HG03575 (cell line): ENCODE measurements around the gene FOXI2.

Experiments used
- ATAC-seq: cut with Tn5 transposase; IDR thresholded peaks from one replicate; pipeline ENCODE4 v1.9.1; 2021; ENCODE audit not compliant: unreplicated experiment, insufficient number of reproducible peaks, low FRiP score; ENCODE audit errors: extremely low read depth

Gene FOXI2

DNA sequence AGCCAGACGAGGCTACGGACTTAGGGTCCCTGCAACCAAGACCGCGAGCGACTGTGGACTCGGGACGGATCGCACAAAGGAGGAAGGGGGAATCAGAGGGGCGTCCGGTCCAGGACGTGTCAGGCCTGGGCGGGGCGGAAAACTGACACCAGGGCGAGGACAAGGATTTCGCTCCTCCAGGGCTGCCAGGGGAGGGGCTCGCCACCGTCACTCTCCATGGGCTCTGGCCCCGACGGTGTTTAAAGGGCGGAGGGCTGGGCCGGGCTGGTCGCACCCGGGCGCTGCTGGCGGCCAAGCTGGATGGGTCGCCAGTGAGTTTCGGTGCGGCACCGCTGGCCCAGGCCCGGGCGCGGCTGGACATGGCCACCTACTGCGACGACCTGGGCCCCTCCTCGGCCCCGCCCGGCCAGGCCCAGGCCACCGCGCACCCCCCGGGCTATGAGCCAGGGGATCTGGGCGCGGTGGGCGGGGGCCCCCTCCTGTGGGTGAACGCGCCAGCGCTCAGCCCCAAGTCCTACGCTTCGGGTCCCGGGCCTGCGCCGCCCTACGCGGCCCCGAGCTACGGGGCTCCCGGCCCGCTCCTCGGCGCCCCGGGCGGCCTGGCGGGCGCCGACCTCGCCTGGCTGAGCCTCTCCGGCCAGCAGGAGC, at the start of gene FOXI2:
TSS of gene FOXI2 (plus strand) at position 271 of the 648 bp plus-strand sequence. CDS start at position 360, 89 bp downstream.
- ATAC-seq, result no peak

DNA sequence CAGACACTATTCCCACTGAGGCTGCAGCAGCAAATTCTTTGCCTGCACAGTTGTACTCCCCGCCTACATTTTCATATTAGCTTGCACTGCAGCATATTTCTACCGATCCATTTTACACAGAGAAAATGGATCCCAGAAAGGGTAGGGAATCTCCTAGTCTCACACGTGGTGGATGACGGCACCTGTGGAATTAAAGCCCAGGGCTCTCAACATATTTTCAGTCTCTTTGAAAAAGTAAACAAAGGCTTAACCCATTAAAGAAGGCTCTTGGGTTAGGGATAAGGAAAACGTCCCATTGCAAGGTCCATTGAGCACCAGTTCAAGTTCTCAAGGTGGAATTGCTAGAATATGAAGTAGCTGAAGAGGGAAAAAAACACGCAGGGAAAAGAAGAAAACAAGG, 49.4 kb upstream of the FOXI2 start:
- no peak for ATAC-seq

DNA sequence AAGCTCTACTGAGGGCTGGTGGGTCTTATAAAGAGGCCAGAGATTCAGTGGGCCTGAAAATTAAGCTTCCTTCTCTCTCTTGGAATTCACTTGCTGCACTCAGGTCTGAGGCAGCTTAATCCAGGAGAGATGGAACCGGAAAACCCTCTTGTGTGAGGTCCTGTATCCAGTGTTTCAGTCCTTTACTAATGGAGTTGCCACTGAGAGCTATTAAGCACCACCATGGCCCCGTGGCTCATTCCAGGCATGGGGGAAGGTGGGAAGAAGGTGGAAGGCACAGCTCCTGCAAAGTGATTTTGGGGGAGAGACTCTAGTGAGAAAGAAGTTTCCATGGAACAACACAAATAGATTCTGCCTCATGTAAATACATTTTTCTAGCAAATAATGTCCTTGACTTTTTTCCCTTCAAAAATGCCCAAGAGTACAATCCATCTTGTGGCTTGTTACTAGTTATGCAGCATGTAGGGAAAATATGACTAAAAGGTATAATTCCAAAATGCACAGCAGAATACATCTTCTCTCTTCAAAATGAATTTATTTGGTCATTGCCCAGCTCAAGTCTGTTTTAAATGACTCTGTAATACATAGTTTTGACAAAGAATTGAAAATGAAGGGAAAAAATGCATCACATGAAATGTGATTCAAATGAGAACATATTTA, 46.7 kb upstream of the FOXI2 start:
- no peak for ATAC-seq

DNA sequence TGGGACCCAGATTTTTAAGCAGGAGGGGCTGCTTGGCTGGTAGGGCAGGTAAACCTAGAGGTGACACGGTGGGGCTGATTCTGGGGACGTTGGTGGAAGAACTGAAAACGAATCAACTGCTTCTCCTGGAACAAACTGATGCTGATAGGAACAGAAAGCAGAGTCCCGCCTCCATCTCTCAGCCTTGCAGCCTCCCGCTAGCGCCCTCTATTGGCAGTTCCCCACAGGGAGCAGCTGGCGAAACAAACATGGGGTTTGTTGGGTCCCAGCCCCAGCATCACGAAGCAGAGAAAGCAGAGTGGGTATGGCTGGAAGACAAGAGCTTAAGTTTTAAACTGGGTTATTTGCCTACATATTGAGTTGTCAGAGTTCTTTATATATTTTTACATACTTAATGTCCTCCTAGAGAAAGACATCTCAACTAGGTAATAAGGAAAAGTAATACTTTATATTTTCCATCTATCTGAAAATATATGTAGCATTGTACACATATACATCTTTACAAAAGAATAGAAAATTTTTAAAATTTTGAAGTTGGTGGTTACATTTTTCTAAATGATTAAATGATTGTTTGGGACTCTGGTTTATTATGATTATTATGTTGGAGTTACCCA, 42.3 kb upstream of the FOXI2 start:
- no peak for ATAC-seq

DNA sequence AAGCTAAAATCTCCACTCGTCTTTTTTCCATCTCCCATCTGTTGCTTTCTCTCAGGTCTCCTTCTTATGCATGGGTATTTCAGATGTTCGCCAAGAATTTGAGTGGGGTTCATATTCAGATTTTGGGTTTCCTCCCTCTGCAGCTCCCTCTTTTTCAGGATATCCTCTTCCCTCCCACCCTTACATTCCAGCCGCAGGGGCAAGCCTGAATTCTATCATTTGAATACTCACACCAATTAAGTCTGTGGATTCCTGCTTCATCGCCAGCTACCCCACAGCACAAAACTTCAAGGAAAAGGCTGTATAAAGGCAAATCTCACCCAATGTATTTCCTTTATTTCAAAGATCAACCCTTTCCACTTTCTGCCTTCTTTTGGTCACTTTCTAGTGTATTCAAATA, 41.6 kb upstream of the FOXI2 start:
- no peak for ATAC-seq

DNA sequence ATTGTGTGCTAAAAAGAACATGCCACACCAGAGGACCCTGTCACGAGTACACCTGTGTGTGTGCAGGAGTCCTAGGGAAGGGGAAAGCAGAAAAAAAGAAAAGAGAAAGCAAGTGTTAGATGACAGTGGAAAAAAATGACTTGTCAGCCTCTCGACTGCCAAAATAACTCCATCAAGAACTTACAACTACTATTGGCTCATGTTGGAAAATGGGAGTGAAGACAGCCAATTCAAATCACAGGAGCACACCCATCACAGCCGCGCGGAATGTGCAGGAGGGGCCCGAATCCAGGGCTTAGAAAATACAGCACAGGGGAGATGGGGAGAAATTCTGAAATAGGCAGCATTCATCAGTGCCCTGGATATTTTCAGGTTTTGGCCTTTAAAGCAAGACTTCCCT, 38.1 kb upstream of the FOXI2 start:
- ATAC-seq, result no peak

DNA sequence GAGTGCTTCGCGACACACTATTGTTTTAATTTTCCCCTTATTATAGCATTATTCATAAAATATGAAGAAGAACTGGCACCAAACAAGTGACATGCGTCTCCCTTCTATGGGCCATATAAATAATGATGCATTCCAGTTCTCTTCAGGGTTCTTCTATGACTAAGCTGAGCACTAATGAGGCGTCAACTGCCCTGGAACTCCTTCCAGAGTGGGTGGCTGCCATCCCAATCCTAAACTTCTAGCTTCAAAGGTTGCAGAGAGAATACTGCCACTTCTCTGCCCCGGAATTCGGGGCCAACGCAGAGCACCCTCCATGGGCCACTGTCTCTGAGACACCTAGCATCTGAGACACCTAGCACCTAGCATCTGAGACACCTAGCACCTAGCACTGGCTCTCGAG, 37.7 kb upstream of the FOXI2 start:
- no peak for ATAC-seq

DNA sequence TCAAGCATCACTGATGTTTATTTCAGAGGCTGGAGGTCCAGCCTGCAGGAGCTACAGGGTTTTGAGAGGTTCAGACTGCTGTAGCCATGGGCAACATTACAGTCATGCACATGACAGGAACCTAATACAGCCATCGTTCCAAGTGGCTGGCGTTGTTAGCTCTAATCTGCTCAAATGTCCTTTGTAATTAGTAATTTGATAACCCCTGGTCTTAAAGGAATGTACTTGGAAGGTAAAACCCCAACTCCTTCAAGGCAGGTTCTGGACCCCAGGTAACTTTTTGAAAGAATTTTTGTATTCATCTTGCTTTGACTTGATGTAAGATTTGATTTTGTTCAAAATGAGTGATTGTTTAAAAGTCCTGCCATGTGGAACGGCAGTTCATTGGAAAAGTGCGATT, 34.7 kb upstream of the FOXI2 start:
- ATAC-seq, result no peak

DNA sequence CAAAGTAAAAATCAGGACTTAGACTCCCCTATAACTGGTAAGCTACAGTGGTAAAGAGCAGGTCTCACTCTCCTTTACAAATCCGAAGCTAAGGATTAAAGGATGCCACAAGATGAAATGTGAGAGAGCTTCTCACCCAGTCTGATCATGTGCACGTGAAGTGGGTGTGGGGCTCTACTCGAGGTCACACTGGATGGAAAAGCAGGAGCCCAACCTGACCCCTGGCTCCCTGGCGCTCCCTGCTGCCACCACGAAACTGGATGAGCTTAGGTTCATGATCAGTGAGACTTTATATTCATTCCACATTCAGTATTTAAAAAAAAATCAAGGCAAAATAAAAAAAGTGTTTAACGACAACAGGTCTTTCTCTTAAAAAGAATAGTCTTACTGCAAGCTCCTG, 21.7 kb upstream of the FOXI2 start:
- no peak for ATAC-seq

DNA sequence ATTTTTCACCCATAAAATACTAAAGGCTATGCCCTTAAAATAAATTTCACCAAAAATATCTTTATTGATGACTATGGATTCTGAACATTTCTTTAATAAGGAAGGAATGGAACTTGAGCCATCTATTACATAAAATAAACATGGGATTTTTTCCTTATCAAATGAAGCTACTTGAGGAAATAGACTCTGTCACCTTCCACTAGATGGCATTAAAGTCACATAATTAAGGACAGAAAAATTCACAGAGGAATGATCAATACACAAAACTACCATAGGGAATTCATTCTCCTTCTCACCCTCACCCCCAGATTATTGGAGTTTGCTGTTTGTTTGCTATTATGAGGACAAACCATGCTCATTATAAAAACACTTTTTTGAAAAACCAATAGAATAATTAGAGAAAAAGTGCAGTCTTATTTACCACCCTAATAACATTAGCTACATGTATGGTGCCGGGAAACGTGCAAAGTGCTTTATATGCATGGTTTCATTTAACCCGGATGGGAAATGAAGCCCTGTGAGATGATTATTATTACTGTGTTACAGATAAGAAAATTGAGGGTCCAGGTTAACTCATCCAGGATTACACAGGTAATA, 21.1 kb upstream of the FOXI2 start:
- no peak for ATAC-seq

DNA sequence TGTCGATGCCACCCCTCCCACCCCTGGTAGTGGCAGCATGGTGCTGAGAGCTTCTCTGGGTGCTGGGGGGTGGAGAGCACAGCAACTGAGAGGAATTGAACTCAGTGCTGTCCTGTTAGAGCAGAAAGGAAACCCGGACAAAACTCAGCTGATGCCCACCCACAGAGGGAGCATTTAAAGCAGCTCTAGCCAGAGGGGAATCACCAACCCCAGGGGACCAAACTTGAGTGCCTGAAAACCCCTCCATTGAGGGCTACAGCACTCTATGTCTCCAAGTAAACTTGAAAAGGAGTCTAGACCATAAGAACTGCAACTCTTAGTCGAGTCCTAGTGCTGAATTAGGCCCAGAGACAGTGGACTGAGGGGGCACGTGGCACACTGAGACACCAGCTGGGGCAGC, 16.8 kb upstream of the FOXI2 start:
- no peak for ATAC-seq

DNA sequence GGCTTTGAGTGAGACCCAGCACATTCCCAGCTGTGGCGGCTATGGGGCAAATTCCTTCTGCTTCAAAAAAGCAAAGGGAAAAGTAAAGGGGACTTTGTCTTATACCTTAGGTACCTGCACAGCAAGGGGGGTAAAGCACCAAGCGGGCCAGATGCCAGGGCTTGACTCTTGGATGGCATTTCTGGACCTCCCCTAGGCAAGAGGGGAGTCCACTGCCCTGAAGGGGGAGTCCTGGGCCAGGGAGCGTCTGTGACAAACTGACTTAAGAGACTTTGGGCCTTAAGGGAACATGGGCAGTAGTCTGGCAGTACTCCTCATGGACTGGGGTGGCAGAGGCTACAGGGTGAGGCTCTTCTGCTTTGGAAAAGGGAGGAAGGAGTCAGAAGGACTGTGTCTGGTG, 16.1 kb upstream of the FOXI2 start:
- no peak for ATAC-seq

DNA sequence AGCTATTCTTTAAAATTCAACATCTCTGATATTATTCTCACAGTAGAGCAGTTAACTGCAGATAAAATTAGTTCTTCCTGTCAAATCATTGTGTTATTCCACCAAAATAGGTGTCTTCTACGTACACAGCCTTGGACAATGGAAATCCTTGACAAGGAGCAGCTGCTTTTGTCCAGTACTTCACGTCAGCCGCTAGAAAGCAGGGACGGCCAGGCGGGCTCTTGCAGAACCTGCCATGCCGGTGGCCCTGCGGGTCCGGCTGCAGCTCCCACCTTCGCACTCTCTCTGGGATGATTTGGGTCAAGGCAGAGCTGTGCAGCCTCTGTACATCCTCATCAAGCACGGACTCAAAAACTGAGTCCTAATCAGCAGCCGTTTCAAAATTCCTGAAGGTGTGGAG, 2.2 kb upstream of the FOXI2 start:
- no peak for ATAC-seq

DNA sequence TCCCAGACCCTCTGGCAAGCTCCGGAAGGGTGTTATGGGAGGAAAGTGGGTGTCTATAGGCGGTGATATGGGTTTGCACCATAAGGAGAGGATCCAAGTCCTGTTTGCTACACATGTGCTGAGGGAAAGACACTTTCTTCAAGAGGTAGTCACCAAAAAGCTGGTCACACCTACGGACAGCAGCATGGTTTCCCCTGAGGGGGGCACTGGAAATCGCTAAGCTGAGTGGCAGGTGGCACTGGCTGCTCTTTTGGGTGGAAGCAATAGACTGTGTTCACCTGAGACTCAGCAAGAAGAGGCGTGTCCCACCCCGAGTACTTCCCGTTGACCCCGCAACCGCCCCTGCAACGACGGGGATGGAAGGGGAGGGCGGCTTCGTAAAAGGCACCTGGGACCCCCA, 1.8 kb upstream of the FOXI2 start:
- no peak for ATAC-seq

DNA sequence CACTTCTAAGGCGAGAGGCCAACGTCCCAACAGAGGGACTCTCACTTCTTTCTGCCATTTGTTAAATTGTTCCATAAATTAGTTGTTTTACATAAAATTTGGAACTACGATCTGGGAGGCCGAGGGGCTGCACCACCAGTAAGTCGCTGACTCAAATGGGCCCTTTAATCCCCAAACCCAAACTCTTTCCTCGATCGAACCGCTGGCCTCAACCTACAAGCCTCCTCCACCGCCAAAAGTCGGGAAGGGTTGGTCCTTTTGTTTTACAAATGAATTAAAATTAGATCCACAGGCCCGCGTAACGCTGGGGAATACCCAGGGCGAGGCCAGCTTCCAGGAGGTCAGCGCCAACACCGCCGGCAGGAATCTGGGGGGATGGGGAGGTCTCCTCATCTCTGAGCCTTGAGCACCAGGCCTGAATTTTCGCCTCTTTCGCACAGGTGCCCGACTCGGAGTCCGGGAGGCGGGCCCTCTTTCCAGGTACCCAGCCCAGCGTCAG, 1.2 kb upstream of the FOXI2 start:
- no peak for ATAC-seq

DNA sequence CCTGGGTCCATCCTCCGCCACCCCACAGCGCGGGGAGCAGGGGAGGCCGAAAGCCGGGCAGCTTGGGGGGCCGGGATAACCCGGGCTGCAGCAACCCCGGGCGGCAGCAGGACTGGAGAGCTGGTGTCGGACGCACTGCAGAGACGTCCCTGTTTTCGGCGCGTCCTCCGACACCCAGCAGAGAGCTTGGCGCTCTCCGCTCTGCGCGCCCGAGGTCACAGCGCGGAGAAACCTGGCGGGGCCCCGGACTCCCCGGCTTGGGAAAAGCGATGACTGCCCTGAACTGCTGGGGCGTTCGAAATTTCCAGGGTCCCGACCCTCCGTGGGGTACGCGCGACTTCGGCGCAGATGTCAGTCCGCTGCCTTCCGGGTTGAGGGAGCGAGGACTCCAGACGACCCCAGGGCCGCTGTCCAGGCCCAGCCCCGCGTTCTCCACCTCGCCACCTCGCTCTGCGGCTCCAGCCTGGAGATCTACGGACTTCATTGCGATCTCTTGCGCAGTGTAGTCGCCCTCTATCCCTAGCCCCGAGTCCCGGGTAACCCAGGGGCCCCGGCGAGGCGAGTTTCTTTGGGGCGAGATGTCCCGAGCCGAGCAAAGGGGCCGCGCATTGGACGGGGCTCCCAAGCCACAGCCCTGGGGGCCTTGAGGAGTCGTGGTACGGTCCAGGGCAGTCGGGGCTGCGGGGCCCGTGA, 617 bp upstream of the FOXI2 start:
- ATAC-seq, result no peak

DNA sequence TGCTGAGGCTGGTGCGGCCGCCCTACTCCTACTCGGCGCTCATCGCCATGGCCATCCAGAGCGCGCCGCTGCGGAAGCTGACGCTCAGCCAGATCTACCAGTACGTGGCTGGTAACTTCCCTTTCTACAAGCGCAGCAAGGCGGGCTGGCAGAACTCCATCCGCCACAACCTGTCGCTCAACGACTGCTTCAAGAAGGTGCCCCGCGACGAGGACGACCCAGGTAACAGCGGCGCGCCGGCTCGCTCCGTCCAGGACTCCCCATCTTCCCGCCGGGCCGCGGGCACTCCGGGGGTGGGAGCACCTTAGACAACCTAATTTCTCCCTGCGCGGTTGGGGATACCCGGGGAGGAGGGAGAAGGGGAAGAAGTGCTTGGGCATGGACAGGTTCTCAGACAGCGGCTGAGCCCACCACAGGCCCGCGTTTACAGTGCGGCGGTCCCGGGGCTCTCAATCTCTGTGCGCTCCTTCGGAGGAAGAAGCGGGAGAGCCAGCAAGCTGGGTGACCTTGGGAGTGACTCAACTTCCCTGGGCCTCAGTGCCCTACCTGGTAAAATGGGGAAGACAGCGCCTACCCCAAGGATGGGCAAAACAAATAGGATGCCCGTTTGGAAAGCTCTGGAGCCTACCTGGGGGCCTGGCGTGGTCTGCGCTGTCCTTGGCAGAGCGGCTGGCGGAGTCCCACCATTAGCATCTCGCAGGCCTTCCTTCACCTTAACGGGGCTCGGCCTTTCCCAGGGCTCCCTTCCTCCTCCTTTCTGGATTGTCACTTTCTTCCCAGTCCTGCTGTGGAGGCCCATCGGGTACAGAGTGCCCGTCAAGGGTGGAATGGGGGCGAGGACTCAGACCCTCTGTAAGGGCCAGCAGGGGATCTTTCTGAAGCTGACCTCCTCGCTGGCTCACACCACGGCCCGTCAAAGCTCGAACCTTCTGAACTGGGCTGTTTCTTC, 852 bp downstream of the FOXI2 start:
- no peak for ATAC-seq
